Loucy (cell line): ENCODE measurements around the gene CSH2.

ENCODE experiments used
- H2AFZ ChIP-seq: fragments of 200-600 bp; sonication (generic); 2 replicates; pipeline ENCODE4 v1.6.0; 2016; ENCODE audit warnings: antibody characterized with exemption, mild to moderate bottlenecking, low read length, moderate library complexity
- H3F3A ChIP-seq: fragments of 200-600 bp; 2 replicates; pipeline ENCODE4 v1.6.0; 2016; ENCODE audit warnings: antibody characterized with exemption, low read depth, mild to moderate bottlenecking
- H3K27me3 ChIP-seq: fragments of 200-600 bp; sonication (generic); 2 replicates; pipeline ENCODE4 v1.6.1; 2014; ENCODE audit warnings: low read length, mild to moderate bottlenecking; ENCODE audit not compliant: insufficient read depth, poor library complexity, severe bottlenecking
- H3K36me3 ChIP-seq: fragments of 200-600 bp; sonication (generic); 2 replicates; pipeline ENCODE4 v1.6.1; 2016; ENCODE audit warnings: low read length; ENCODE audit not compliant: insufficient read depth
- H3K4me1 ChIP-seq: fragments of 200-600 bp; sonication (generic); 2 replicates; pipeline ENCODE4 v1.5.1; 2014; ENCODE audit warnings: low read length, mild to moderate bottlenecking; ENCODE audit not compliant: insufficient read depth, poor library complexity, severe bottlenecking
- H3K4me2 ChIP-seq: fragments of 200-600 bp; sonication (generic); 2 replicates; pipeline ENCODE4 v1.6.0; 2014; ENCODE audit warnings: antibody characterized with exemption, low read length, low read depth, mild to moderate bottlenecking; ENCODE audit not compliant: poor library complexity, severe bottlenecking
- H3K4me3 ChIP-seq: fragments of 200-600 bp; sonication (generic); 2 replicates; pipeline ENCODE4 v1.5.1; 2014; ENCODE audit warnings: low read length, mild to moderate bottlenecking, mixed read lengths; ENCODE audit not compliant: poor library complexity, severe bottlenecking
- H3K79me2 ChIP-seq: fragments of 200-600 bp; sonication (generic); 2 replicates; pipeline ENCODE4 v1.6.1; 2014; ENCODE audit warnings: low read length; ENCODE audit not compliant: insufficient read depth
- H3K9ac ChIP-seq: fragments of 200-600 bp; sonication (generic); 2 replicates; pipeline ENCODE4 v1.6.0; 2014; ENCODE audit warnings: mild to moderate bottlenecking, low read depth, low read length, moderate library complexity; ENCODE audit not compliant: poor library complexity, severe bottlenecking
- H3K9me2 ChIP-seq: fragments of 200-600 bp; sonication (generic); replicated peaks from 2 replicates; pipeline ENCODE4 v1.6.1; 2016; ENCODE audit warnings: low read depth, low read length, mixed read lengths
- H3K9me3 ChIP-seq: fragments of 200-600 bp; sonication (generic); 2 replicates; pipeline ENCODE4 v1.6.1; 2014; ENCODE audit warnings: mild to moderate bottlenecking, antibody characterized with exemption, low read length, low read depth; ENCODE audit not compliant: insufficient read depth
- H4K20me1 ChIP-seq: fragments of 200-600 bp; sonication (generic); 2 replicates; pipeline ENCODE4 v1.6.0; 2014; ENCODE audit warnings: antibody characterized with exemption, low read length, mild to moderate bottlenecking; ENCODE audit not compliant: insufficient read depth, poor library complexity, severe bottlenecking
- EZH2phosphoT487 ChIP-seq: fragments of 200-600 bp; IDR thresholded peaks from 2 replicates; pipeline ENCODE4 v1.6.1; 2018; ENCODE audit warnings: antibody characterized with exemption, mild to moderate bottlenecking, moderate library complexity, borderline replicate concordance
- TF ChIP-seq, protein P1 (sequence below): fragments of 200-600 bp; sonication (generic); conservative IDR thresholded peaks from 2 replicates; pipeline ENCODE4 v1.5.1; 2014; ENCODE audit warnings: mild to moderate bottlenecking, antibody characterized with exemption, low read length

Gene CSH2

GRCh38 chr17:63830904-63831491 is 42.5 kb downstream of the CSH2 start:
- Histone ChIP-seq H3K9me2 (no peaks in the 10 kb centered on the region), H3K4me3 (peak overlapping the region; percentile 87), H3K36me3 (peaks cover 59% of the 10 kb centered on the region), H3F3A (no peaks in the 10 kb centered on the region), H4K20me1 (peaks cover 31% of the 10 kb centered on the region), H3K4me1 (peaks cover 53% of the 10 kb centered on the region), H2AFZ (no peak overlapping the region), H3K79me2 (peaks cover 89% of the 10 kb centered on the region), H3K9me3 (no peaks in the 10 kb centered on the region), H3K4me2 (peak overlapping the region; percentile 82), H3K9ac (peak overlapping the region; percentile 89), H3K27me3 (no peaks in the 10 kb centered on the region)
- TF ChIP-seq EZH2phosphoT487: no peak
- TF ChIP-seq, protein P1, sequence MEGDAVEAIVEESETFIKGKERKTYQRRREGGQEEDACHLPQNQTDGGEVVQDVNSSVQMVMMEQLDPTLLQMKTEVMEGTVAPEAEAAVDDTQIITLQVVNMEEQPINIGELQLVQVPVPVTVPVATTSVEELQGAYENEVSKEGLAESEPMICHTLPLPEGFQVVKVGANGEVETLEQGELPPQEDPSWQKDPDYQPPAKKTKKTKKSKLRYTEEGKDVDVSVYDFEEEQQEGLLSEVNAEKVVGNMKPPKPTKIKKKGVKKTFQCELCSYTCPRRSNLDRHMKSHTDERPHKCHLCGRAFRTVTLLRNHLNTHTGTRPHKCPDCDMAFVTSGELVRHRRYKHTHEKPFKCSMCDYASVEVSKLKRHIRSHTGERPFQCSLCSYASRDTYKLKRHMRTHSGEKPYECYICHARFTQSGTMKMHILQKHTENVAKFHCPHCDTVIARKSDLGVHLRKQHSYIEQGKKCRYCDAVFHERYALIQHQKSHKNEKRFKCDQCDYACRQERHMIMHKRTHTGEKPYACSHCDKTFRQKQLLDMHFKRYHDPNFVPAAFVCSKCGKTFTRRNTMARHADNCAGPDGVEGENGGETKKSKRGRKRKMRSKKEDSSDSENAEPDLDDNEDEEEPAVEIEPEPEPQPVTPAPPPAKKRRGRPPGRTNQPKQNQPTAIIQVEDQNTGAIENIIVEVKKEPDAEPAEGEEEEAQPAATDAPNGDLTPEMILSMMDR: no peak

GRCh38 chr17:63830278-63830677 is 43.2 kb downstream of the CSH2 start:
- Histone ChIP-seq H3K4me3 (peak overlapping the region; percentile 87), H3K4me2 (peak overlapping the region; percentile 82), H2AFZ (no peak overlapping the region), H4K20me1 (peaks cover 36% of the 10 kb centered on the region), H3K27me3 (no peaks in the 10 kb centered on the region), H3K9me2 (no peaks in the 10 kb centered on the region), H3K9me3 (no peaks in the 10 kb centered on the region), H3K4me1 (peaks cover 60% of the 10 kb centered on the region), H3F3A (no peaks in the 10 kb centered on the region), H3K9ac (peak overlapping the region; percentile 89), H3K36me3 (peaks cover 57% of the 10 kb centered on the region), H3K79me2 (peaks cover 89% of the 10 kb centered on the region)
- TF ChIP-seq, protein P1: no peak
- TF ChIP-seq EZH2phosphoT487: no peak

DNA sequence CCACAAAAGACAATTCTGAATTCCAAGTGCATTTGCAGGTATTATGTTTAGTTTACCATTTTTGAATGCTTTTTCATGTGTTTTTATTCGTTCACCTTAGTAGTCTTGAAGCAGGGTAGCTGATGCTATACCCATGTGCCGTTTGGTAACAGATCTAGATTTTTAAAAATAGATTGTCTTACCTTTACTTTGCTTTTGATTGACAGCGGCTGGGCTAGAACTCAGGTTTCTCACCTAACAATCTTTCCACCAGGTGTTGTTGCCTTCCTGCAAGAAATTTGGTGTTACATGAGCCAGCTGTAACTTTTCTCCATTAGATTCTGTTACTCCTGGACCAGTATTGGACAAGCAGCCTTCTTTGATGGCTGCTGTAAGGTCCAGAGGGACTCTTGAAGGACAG is 44.5 kb downstream of the CSH2 start:
- TF ChIP-seq EZH2phosphoT487: no peak
- TF ChIP-seq, protein P1: no peak
- no peaks in the 10 kb centered on the region for H3K9me3 ChIP-seq
- no peak overlapping the region for H2AFZ ChIP-seq
- H3K4me1 ChIP-seq: peaks cover 68% of the 10 kb centered on the region
- peak overlapping the region; percentile 82 for H3K4me2 ChIP-seq
- peaks cover 61% of the 10 kb centered on the region for H3K36me3 ChIP-seq
- H3K9me2 ChIP-seq: no peaks in the 10 kb centered on the region
- peaks cover 36% of the 10 kb centered on the region for H4K20me1 ChIP-seq
- H3K9ac ChIP-seq: peak overlapping the region; percentile 89
- H3F3A ChIP-seq: no peaks in the 10 kb centered on the region
- peaks cover 92% of the 10 kb centered on the region for H3K79me2 ChIP-seq
- no peaks in the 10 kb centered on the region for H3K27me3 ChIP-seq
- H3K4me3 ChIP-seq: peak overlapping the region; percentile 87
